HEK293 (cell line): ENCODE data around the gene CACNB2.

Experiments
- CTCF ChIA-PET: fragments of 350-600 bp; formaldehyde crosslinking; extraction: SDS; loops from one replicate; lab custom pipeline; 2021; ENCODE audit warnings: antibody characterized with exemption; lab: Yijun Ruan, JAX
- POLR2A ChIA-PET: fragments of 300-600 bp; formaldehyde crosslinking; extraction: SDS; loops from one replicate; lab custom pipeline; 2020; ENCODE audit warnings: antibody characterized with exemption, inconsistent platforms; lab: Yijun Ruan, JAX
- H3K27ac ChIP-seq: fragments of 200-500 bp; sonication (Bioruptor generic); 2 replicates; pipeline ENCODE4 v1.5.1; 2014; ENCODE audit warnings: low read depth, low read length, control low read depth, inconsistent platforms; ENCODE audit errors: extremely low read depth
- H3K36me3 ChIP-seq, 2 experiments: fragments of 200-500 bp in 1 of 2; sonication (Bioruptor generic) in 1 of 2; 1 replicate in 1 of 2; 2 replicates in 1 of 2; pipeline ENCODE4 v1.5.1; 2014 to 2017; ENCODE audit warnings: inconsistent platforms in 2 of 2, low read length in 2 of 2; ENCODE audit not compliant: control insufficient read depth in 2 of 2, insufficient read depth in 1 of 2
- H3K4me1 ChIP-seq: fragments of 200-500 bp; sonication (Bioruptor generic); 2 replicates; pipeline ENCODE4 v1.5.1; 2014; ENCODE audit warnings: mild to moderate bottlenecking, low read length, inconsistent platforms; ENCODE audit not compliant: control insufficient read depth, insufficient read depth
- H3K4me3 ChIP-seq: 2 replicates; pipeline ENCODE4 v1.5.1; 2011; ENCODE audit warnings: low read depth, mild to moderate bottlenecking, control low read depth, low read length, moderate library complexity
- H3K9me3 ChIP-seq: fragments of 200-500 bp; sonication (Bioruptor generic); 2 replicates; pipeline ENCODE4 v1.5.1; 2014; ENCODE audit warnings: low read depth, low read length, inconsistent platforms; ENCODE audit not compliant: control insufficient read depth, insufficient read depth
- EGR2 ChIP-seq: fragments of 450-650 bp; formaldehyde crosslinking; IDR thresholded peaks from 2 replicates; pipeline ENCODE4 v1.5.1; 2016; ENCODE audit warnings: low read depth, missing biosample characterization, missing genetic modification characterization
- GLIS1 ChIP-seq: fragments of 450-650 bp; formaldehyde crosslinking; IDR thresholded peaks from 2 replicates; pipeline ENCODE4 v1.5.1; 2016; ENCODE audit warnings: missing biosample characterization, missing genetic modification characterization
- HOXD13 ChIP-seq: sonication (generic); formaldehyde crosslinking; IDR thresholded peaks from 2 replicates; pipeline ENCODE4 v1.8.0; 2022; ENCODE audit warnings: missing genetic modification reagents, borderline replicate concordance
- IKZF3 ChIP-seq: fragments of 450-650 bp; IDR thresholded peaks from 2 replicates; pipeline ENCODE4 v1.5.0; 2018; ENCODE audit warnings: missing biosample characterization, mild to moderate bottlenecking, missing genetic modification characterization, moderate library complexity
- MEIS1 ChIP-seq: sonication (generic); formaldehyde crosslinking; IDR thresholded peaks from 2 replicates; pipeline ENCODE4 v1.8.1; 2022; ENCODE audit warnings: missing genetic modification reagents, mild to moderate bottlenecking, borderline replicate concordance
- MYNN ChIP-seq: fragments of 450-650 bp; formaldehyde crosslinking; IDR thresholded peaks from 2 replicates; pipeline ENCODE4 v1.5.1; 2016; ENCODE audit warnings: missing biosample characterization, missing genetic modification characterization, borderline replicate concordance
- SCRT2 ChIP-seq: fragments of 450-650 bp; formaldehyde crosslinking; IDR thresholded peaks from 2 replicates; pipeline ENCODE4 v1.5.1; 2016; ENCODE audit warnings: missing biosample characterization, missing genetic modification characterization
- SETDB1 ChIP-seq: IDR thresholded peaks from one replicate; pipeline ENCODE4 v1.6.1; 2017; ENCODE audit warnings: mild to moderate bottlenecking, low read length, moderate library complexity, mixed read lengths; ENCODE audit not compliant: insufficient read length
- ZBTB7A ChIP-seq: fragments of 450-650 bp; formaldehyde crosslinking; IDR thresholded peaks from 2 replicates; pipeline ENCODE4 v1.5.1; 2016; ENCODE audit warnings: low read depth, missing biosample characterization, missing genetic modification characterization
- ZFP37 ChIP-seq: fragments of 450-650 bp; formaldehyde crosslinking; IDR thresholded peaks from 2 replicates; pipeline ENCODE4 v1.5.1; 2016; ENCODE audit warnings: missing biosample characterization, missing genetic modification characterization
- ZNF350 ChIP-seq: fragments of 450-650 bp; formaldehyde crosslinking; IDR thresholded peaks from 2 replicates; pipeline ENCODE4 v1.5.0; 2017; ENCODE audit warnings: missing biosample characterization, mild to moderate bottlenecking, missing genetic modification characterization
- ZNF529 ChIP-seq: fragments of 450-650 bp; formaldehyde crosslinking; IDR thresholded peaks from 2 replicates; pipeline ENCODE4 v1.5.1; 2017; ENCODE audit warnings: missing genetic modification characterization, missing biosample characterization; ENCODE audit not compliant: insufficient replicate concordance
- ZNF544 ChIP-seq: fragments of 450-650 bp; formaldehyde crosslinking; IDR thresholded peaks from 2 replicates; pipeline ENCODE4 v1.5.0; 2017; ENCODE audit warnings: missing biosample characterization, missing genetic modification characterization
- ZNF558 ChIP-seq: fragments of 450-650 bp; formaldehyde crosslinking; IDR thresholded peaks from 2 replicates; pipeline ENCODE4 v1.5.1; 2016; ENCODE audit warnings: missing biosample characterization, missing genetic modification characterization
- ZNF560 ChIP-seq: fragments of 450-650 bp; formaldehyde crosslinking; IDR thresholded peaks from 2 replicates; pipeline ENCODE4 v1.5.1; 2017; ENCODE audit warnings: missing biosample characterization, missing genetic modification characterization, borderline replicate concordance
- ZNF585B ChIP-seq: fragments of 450-650 bp; formaldehyde crosslinking; IDR thresholded peaks from 2 replicates; pipeline ENCODE4 v1.5.1; 2016; ENCODE audit warnings: missing biosample characterization, missing genetic modification characterization
- ZNF654 ChIP-seq: fragments of 450-650 bp; formaldehyde crosslinking; IDR thresholded peaks from 2 replicates; pipeline ENCODE4 v1.5.1; 2016; ENCODE audit warnings: low read depth, missing biosample characterization, missing genetic modification characterization
- ZNF747 ChIP-seq: fragments of 450-650 bp; formaldehyde crosslinking; IDR thresholded peaks from 2 replicates; pipeline ENCODE4 v1.5.1; 2016; ENCODE audit warnings: missing biosample characterization, missing genetic modification characterization
- TF ChIP-seq, protein P1 (sequence below): fragments of 450-650 bp; formaldehyde crosslinking; IDR thresholded peaks from 2 replicates; pipeline ENCODE4 v1.5.1; 2016; ENCODE audit warnings: missing biosample characterization, missing genetic modification characterization
- TF ChIP-seq, protein P2 (sequence below): fragments of 450-650 bp; IDR thresholded peaks from 2 replicates; pipeline ENCODE4 v1.5.1; 2018; ENCODE audit warnings: missing biosample characterization, mild to moderate bottlenecking, missing genetic modification characterization
- TF ChIP-seq, protein P3 (sequence below): fragments of 450-650 bp; formaldehyde crosslinking; IDR thresholded peaks from 2 replicates; pipeline ENCODE4 v1.5.0; 2017; ENCODE audit warnings: missing biosample characterization, missing genetic modification characterization, borderline replicate concordance
- TF ChIP-seq, protein P4 (sequence below): fragments of 450-650 bp; formaldehyde crosslinking; IDR thresholded peaks from 2 replicates; pipeline ENCODE4 v1.5.1; 2017; ENCODE audit warnings: missing biosample characterization, missing genetic modification characterization
- TF ChIP-seq, protein P5 (sequence below): fragments of 450-650 bp; formaldehyde crosslinking; IDR thresholded peaks from 2 replicates; pipeline ENCODE4 v1.5.1; 2016; ENCODE audit warnings: missing biosample characterization, missing genetic modification characterization

CACNB2 gene

DNA sequence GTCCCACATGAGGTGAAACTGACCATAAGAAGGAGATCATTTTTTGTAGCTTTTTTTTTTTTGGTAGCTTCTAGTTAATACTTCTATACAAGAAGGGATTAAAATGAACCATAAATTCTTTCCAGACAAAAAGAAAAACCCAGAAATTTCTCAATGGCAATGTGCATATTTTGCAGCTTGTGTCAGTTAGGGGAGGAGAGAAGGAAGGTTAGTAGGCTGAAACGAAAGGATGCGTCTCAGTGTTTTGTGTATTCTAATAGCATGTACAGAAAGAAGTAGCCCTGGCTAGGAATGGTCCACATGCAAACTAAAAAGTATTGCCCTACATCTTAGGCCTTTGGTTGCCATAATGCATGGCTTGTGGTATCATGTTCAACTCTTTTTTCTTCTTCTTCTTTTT is 90.6 kb downstream of the CACNB2 start:
- no peak overlapping the region for H3K4me3 ChIP-seq
- H3K36me3 ChIP-seq, result no peaks in the 10 kb centered on the region
- CTCF ChIA-PET, result interaction anchor here (0.7 to 1.0 kb wide), 2 partner anchors 9 to 633 kb away, joined by 3 to 4 read pairs; no protein-coding TSS in a partner anchor
- H3K27ac ChIP-seq, result no peak overlapping the region
- POLR2A ChIA-PET, result no interaction called here
- no peaks in the 10 kb centered on the region for H3K9me3 ChIP-seq
- no peaks in the 10 kb centered on the region; the same call in 1 of the 2 replicates for H3K4me1 ChIP-seq
- TF ChIP-seq ZNF654 (no peak), GLIS1 (tag by site-specific recombination) (no peak), IKZF3 (tag by site-specific recombination) (no peak), ZNF544 (tag by site-specific recombination) (no peak), SETDB1 (no peak), ZNF529 (no peak), MEIS1 (CRISPR knock-in tag) (no peak), HOXD13 (no peak), SCRT2 (tag by site-specific recombination) (no peak), ZNF350 (tag by site-specific recombination) (no peak), ZNF585B (tag by site-specific recombination) (no peak), ZBTB7A (tag by site-specific recombination) (no peak), ZFP37 (no peak), ZNF560 (tag by site-specific recombination) (no peak), MYNN (tag by site-specific recombination) (no peak)
- TF ChIP-seq, protein P1, sequence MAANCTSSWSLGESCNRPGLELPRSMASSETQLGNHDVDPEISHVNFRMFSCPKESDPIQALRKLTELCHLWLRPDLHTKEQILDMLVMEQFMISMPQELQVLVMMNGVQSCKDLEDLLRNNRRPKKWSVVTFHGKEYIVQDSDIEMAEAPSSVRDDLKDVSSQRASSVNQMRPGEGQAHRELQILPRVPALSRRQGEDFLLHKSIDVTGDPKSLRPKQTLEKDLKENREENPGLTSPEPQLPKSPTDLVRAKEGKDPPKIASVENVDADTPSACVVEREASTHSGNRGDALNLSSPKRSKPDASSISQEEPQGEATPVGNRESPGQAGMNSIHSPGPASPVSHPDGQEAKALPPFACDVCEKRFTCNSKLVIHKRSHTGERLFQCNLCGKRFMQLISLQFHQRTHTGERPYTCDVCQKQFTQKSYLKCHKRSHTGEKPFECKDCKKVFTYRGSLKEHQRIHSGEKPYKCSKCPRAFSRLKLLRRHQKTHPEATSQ (tag by site-specific recombination), result no peak
- TF ChIP-seq, protein P2, sequence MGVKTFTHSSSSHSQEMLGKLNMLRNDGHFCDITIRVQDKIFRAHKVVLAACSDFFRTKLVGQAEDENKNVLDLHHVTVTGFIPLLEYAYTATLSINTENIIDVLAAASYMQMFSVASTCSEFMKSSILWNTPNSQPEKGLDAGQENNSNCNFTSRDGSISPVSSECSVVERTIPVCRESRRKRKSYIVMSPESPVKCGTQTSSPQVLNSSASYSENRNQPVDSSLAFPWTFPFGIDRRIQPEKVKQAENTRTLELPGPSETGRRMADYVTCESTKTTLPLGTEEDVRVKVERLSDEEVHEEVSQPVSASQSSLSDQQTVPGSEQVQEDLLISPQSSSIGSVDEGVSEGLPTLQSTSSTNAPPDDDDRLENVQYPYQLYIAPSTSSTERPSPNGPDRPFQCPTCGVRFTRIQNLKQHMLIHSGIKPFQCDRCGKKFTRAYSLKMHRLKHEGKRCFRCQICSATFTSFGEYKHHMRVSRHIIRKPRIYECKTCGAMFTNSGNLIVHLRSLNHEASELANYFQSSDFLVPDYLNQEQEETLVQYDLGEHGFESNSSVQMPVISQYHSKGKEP (tag by site-specific recombination), result no peak

DNA sequence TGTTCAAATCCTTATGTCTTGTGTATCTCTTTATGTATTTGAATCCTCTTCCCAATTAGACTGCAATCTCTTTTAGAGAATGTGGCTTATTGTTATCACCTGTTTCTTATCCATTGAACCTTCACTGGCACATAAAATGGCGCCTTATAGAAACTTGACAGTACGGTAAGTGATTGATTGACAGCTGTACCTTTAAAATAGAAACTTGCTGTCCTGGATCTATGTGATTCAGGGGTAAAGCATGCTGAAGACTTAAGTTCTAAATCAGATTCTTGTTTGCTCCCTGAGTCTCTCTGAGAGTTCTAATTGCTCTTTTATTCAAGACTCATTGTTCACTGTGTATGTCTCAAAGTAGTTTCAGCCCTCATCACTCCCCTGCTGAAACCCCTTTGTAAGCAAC is 91.3 kb downstream of the CACNB2 start:
- no peak overlapping the region for H3K4me3 ChIP-seq
- ChIA-PET POLR2A (no interaction called here), CTCF (interaction anchor here (0.7 kb wide), 1 partner anchor 634 kb away, joined by 3 read pairs; no protein-coding TSS in a partner anchor)
- H3K4me1 ChIP-seq, result no peaks in the 10 kb centered on the region; the same call in 1 of the 2 replicates
- H3K27ac ChIP-seq, result no peak overlapping the region
- no peaks in the 10 kb centered on the region for H3K9me3 ChIP-seq
- TF ChIP-seq ZNF747 (tag by site-specific recombination), result no peak
- TF ChIP-seq EGR2 (tag by site-specific recombination), result no peak
- TF ChIP-seq, protein P3, sequence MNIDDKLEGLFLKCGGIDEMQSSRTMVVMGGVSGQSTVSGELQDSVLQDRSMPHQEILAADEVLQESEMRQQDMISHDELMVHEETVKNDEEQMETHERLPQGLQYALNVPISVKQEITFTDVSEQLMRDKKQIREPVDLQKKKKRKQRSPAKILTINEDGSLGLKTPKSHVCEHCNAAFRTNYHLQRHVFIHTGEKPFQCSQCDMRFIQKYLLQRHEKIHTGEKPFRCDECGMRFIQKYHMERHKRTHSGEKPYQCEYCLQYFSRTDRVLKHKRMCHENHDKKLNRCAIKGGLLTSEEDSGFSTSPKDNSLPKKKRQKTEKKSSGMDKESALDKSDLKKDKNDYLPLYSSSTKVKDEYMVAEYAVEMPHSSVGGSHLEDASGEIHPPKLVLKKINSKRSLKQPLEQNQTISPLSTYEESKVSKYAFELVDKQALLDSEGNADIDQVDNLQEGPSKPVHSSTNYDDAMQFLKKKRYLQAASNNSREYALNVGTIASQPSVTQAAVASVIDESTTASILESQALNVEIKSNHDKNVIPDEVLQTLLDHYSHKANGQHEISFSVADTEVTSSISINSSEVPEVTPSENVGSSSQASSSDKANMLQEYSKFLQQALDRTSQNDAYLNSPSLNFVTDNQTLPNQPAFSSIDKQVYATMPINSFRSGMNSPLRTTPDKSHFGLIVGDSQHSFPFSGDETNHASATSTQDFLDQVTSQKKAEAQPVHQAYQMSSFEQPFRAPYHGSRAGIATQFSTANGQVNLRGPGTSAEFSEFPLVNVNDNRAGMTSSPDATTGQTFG (tag by site-specific recombination), result no peak
- TF ChIP-seq, protein P4, sequence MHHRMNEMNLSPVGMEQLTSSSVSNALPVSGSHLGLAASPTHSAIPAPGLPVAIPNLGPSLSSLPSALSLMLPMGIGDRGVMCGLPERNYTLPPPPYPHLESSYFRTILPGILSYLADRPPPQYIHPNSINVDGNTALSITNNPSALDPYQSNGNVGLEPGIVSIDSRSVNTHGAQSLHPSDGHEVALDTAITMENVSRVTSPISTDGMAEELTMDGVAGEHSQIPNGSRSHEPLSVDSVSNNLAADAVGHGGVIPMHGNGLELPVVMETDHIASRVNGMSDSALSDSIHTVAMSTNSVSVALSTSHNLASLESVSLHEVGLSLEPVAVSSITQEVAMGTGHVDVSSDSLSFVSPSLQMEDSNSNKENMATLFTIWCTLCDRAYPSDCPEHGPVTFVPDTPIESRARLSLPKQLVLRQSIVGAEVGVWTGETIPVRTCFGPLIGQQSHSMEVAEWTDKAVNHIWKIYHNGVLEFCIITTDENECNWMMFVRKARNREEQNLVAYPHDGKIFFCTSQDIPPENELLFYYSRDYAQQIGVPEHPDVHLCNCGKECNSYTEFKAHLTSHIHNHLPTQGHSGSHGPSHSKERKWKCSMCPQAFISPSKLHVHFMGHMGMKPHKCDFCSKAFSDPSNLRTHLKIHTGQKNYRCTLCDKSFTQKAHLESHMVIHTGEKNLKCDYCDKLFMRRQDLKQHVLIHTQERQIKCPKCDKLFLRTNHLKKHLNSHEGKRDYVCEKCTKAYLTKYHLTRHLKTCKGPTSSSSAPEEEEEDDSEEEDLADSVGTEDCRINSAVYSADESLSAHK (tag by site-specific recombination), result no peak
- TF ChIP-seq ZNF558 (tag by site-specific recombination), result no peak
- TF ChIP-seq, protein P5, sequence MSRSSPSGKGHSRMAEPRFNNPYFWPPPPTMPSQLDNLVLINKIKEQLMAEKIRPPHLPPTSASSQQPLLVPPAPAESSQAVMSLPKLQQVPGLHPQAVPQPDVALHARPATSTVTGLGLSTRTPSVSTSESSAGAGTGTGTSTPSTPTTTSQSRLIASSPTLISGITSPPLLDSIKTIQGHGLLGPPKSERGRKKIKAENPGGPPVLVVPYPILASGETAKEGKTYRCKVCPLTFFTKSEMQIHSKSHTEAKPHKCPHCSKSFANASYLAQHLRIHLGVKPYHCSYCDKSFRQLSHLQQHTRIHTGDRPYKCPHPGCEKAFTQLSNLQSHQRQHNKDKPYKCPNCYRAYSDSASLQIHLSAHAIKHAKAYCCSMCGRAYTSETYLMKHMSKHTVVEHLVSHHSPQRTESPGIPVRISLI (tag by site-specific recombination), result no peak
- H3K36me3 ChIP-seq, result no peaks in the 10 kb centered on the region
